Ovary (tissue), 3 donors: ENCODE data around the gene VEPH1.

Experiments used
- EP300 ChIP-seq: sonication (generic); formaldehyde crosslinking; IDR thresholded peaks from one replicate; pipeline ENCODE4 v1.6.1; 2017; ENCODE audit warnings: antibody characterized with exemption
- TF ChIP-seq, protein P1 (sequence below), 3 donors: fragments of 450-650 bp in 2 of 3; fragments of 200-600 bp in 1 of 3; IDR thresholded peaks; one replicate each; pipeline versions ENCODE4 v1.5.1 to v1.8.0; 2016 to 2022; ENCODE audit warnings: antibody characterized with exemption in 3 of 3, mild to moderate bottlenecking in 1 of 3
- donor health status: DM: no; HTN: no; CAD: no.

DNA sequence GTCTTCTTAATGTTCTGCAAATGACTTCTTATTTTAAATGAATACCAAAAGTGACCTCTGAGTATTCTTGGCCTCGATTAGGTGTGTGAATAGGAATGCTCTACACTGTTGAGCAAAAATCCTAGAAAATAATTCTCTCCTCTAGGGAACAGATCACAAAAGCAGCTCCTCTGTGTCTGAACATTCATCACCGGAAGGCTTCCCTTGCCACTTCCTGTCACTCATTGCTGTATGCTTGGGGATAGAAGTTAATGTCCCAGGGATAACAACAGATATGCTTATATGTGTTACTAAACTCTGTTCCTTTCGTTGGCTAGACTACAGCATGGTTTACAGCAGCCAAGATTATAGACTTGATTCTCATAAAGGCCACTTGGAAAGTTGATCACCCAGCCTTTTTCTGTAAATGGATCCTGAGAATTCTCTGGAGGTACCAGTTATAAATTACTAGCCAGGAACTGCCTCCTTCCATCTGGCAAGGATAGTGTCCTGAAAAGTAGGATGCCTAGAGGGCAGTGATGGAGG, 82.5 kb downstream of the VEPH1 start:
- TF ChIP-seq EP300, result no peak
- TF ChIP-seq, protein P1, sequence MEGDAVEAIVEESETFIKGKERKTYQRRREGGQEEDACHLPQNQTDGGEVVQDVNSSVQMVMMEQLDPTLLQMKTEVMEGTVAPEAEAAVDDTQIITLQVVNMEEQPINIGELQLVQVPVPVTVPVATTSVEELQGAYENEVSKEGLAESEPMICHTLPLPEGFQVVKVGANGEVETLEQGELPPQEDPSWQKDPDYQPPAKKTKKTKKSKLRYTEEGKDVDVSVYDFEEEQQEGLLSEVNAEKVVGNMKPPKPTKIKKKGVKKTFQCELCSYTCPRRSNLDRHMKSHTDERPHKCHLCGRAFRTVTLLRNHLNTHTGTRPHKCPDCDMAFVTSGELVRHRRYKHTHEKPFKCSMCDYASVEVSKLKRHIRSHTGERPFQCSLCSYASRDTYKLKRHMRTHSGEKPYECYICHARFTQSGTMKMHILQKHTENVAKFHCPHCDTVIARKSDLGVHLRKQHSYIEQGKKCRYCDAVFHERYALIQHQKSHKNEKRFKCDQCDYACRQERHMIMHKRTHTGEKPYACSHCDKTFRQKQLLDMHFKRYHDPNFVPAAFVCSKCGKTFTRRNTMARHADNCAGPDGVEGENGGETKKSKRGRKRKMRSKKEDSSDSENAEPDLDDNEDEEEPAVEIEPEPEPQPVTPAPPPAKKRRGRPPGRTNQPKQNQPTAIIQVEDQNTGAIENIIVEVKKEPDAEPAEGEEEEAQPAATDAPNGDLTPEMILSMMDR (IDR thresholded peaks at IDR 0.05), result no peak
